Neuronal stem cell (in vitro differentiated cells): Measurements from ENCODE around the gene RUFY4.
"Not testable (repeated sequence)": the region's sequence is repeated elsewhere in the genome, so short reads cannot be mapped to it uniquely, and the experiment has no call there.

ENCODE experiments used
- DNase-seq: peaks from one replicate; pipeline ENCODE4 v3.0.0-alpha.2; 2013; ENCODE audit warnings: low spot score
- H2AFZ ChIP-seq: one replicate; pipeline ENCODE4 v1.6.1; 2013; ENCODE audit warnings: mild to moderate bottlenecking, low read length, inconsistent platforms
- H2AK5ac ChIP-seq: 2 replicates; pipeline ENCODE4 v1.6.1; 2013; ENCODE audit warnings: low read depth, mild to moderate bottlenecking, inconsistent platforms, low read length, moderate library complexity, mixed read lengths
- H2BK120ac ChIP-seq: 2 replicates; pipeline ENCODE4 v1.6.1; 2013; ENCODE audit warnings: low read depth, mild to moderate bottlenecking, inconsistent platforms, low read length, moderate library complexity, mixed read lengths
- H2BK12ac ChIP-seq: one replicate; pipeline ENCODE4 v1.6.1; 2013; ENCODE audit warnings: low read length, inconsistent platforms
- H2BK15ac ChIP-seq: 2 replicates; pipeline ENCODE4 v1.6.1; 2013; ENCODE audit warnings: mild to moderate bottlenecking, low read length, inconsistent platforms, mixed read lengths
- H2BK5ac ChIP-seq: one replicate; pipeline ENCODE4 v1.6.1; 2013; ENCODE audit warnings: inconsistent platforms, mild to moderate bottlenecking, low read length, moderate library complexity
- H3K14ac ChIP-seq: one replicate; pipeline ENCODE4 v1.6.1; 2013; ENCODE audit warnings: low read length, inconsistent platforms
- H3K18ac ChIP-seq: 2 replicates; pipeline ENCODE4 v1.6.1; 2013; ENCODE audit warnings: low read length, inconsistent platforms
- H3K23ac ChIP-seq: 2 replicates; pipeline ENCODE4 v1.6.1; 2013; ENCODE audit warnings: low read depth, mild to moderate bottlenecking, mixed read lengths, low read length, inconsistent platforms; ENCODE audit not compliant: poor library complexity
- H3K27ac ChIP-seq: replicated peaks from 3 replicates; pipeline ENCODE4 v1.5.1; 2013; ENCODE audit warnings: low read length, inconsistent platforms
- H3K27me3 ChIP-seq, 3 experiments: 2 replicates each; pipeline ENCODE4 v1.6.1; 2013; ENCODE audit warnings: low read length in 3 of 3, mild to moderate bottlenecking in 2 of 3, inconsistent platforms in 1 of 3, low read depth in 1 of 3, mixed read lengths in 1 of 3, moderate library complexity in 1 of 3; ENCODE audit not compliant: control insufficient read depth in 3 of 3, insufficient read depth in 3 of 3
- H3K36me3 ChIP-seq, 2 donors: replicated peaks in 1 of 2; 2 replicates each; pipeline ENCODE4 v1.6.1; 2013; ENCODE audit warnings: low read length in 2 of 2; ENCODE audit not compliant: control insufficient read depth in 2 of 2, insufficient read depth in 2 of 2
- H3K4ac ChIP-seq: 2 replicates; pipeline ENCODE4 v1.6.1; 2013; ENCODE audit warnings: inconsistent platforms, mild to moderate bottlenecking, low read length, moderate library complexity
- H3K4me1 ChIP-seq, 2 donors: 1 replicate in 1 of 2; 2 replicates in 1 of 2; pipeline ENCODE4 v1.6.1; 2013; ENCODE audit warnings: low read length in 2 of 2, low read depth in 1 of 2; ENCODE audit not compliant: control insufficient read depth in 2 of 2, insufficient read depth in 1 of 2
- H3K4me2 ChIP-seq: one replicate; pipeline ENCODE4 v1.6.1; 2013; ENCODE audit warnings: mild to moderate bottlenecking, low read length, inconsistent platforms; ENCODE audit not compliant: insufficient read depth, poor library complexity, severe bottlenecking
- H3K4me3 ChIP-seq, 2 donors: 2 replicates each; pipeline ENCODE4 v1.5.1; 2013; ENCODE audit warnings: low read length in 2 of 2, mild to moderate bottlenecking in 2 of 2, inconsistent platforms in 1 of 2, moderate library complexity in 1 of 2
- H3K79me1 ChIP-seq: one replicate; pipeline ENCODE4 v1.6.1; 2013; ENCODE audit warnings: low read depth, mild to moderate bottlenecking, inconsistent platforms, low read length, moderate library complexity
- H3K9ac ChIP-seq: one replicate; pipeline ENCODE4 v1.6.1; 2013; ENCODE audit warnings: mild to moderate bottlenecking, low read depth, low read length, inconsistent platforms; ENCODE audit not compliant: poor library complexity
- H3K9me3 ChIP-seq, 2 donors: replicated peaks in 1 of 2; 2 replicates each; pipeline versions ENCODE3 to v1.6.1; 2013; ENCODE audit warnings: low read length in 2 of 2, mild to moderate bottlenecking in 2 of 2, inconsistent platforms in 1 of 2, low read depth in 1 of 2, mixed read lengths in 1 of 2, moderate library complexity in 1 of 2; ENCODE audit not compliant: control insufficient read depth in 2 of 2, insufficient read depth in 1 of 2
- H4K8ac ChIP-seq: one replicate; pipeline ENCODE4 v1.6.1; 2013; ENCODE audit warnings: low read depth, mild to moderate bottlenecking, inconsistent platforms, low read length, moderate library complexity
- H4K91ac ChIP-seq: one replicate; pipeline ENCODE4 v1.6.1; 2013; ENCODE audit warnings: low read length, low read depth, mild to moderate bottlenecking, inconsistent platforms; ENCODE audit not compliant: poor library complexity
- WGBS, 2 donors: extraction: QIAGEN DNeasy Blood & Tissue Kit; methylation state at CpG; one replicate each; pipeline ENCODE4 v1.1.7; 2013; ENCODE audit warnings: missing lambda C conversion rate in 2 of 2, mixed read lengths in 1 of 2; ENCODE audit not compliant: insufficient read length in 2 of 2, insufficient replicate concordance in 1 of 2; ENCODE audit errors: extremely low coverage in 2 of 2; 5-methylcytosine and 5-hydroxymethylcytosine counted together

RUFY4 gene

GRCh38 chr2:218043100-218043499, 26.0 kb upstream of the RUFY4 start:
- H3K4me2 ChIP-seq = no peak overlapping the region
- H3K27me3 ChIP-seq = peaks cover 0 to 3% (median 0%) of the 10 kb centered on the region in 3 experiments
- no peak overlapping the region for H2BK5ac ChIP-seq
- H3K4me1 ChIP-seq = no peaks in the 10 kb centered on the region
- no peak overlapping the region for H3K4me3 ChIP-seq
- peak overlapping the region; percentile 9 for H3K14ac ChIP-seq
- no peak for DNase-seq
- peaks cover 5 to 11% of the 10 kb centered on the region in 2 donors for H3K9me3 ChIP-seq
- no peak overlapping the region for H4K91ac ChIP-seq
- no peaks in the 10 kb centered on the region for H3K36me3 ChIP-seq
- no CpG with 5 or more reads among the region's 1 CpG for WGBS, 2 donors
- no peak overlapping the region for H2BK120ac ChIP-seq
- H3K27ac ChIP-seq = no peak overlapping the region
- H3K4ac ChIP-seq = no peak overlapping the region
- no peak overlapping the region for H3K9ac ChIP-seq
- H3K18ac ChIP-seq = no peak overlapping the region
- H4K8ac ChIP-seq = no peak overlapping the region
- no peaks in the 10 kb centered on the region for H3K79me1 ChIP-seq
- no peak overlapping the region for H2AK5ac ChIP-seq
- H3K23ac ChIP-seq = no peak overlapping the region
- H2AFZ ChIP-seq = no peak overlapping the region
- H2BK15ac ChIP-seq = no peak overlapping the region
- H2BK12ac ChIP-seq = no peak overlapping the region

DNA sequence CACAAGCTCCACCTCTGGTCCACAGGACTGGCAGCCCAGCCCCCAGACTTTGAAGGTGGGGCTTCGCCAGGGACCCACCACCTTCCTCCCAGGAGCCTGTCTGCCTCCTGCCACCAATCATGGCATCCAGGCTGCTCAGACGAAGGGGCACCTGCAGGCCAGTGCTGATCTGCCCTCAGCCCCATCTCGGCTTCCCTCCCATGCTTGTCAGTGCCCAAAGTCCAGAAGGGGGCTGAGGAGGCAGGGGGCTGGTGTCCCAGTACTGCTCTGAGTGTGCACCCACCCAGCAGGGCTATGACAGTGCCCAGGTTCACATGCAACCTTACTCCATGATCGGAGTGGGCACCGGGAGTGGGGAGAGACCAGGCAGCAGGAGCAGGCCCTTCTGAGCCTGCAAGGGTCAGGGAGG, 25.3 kb upstream of the RUFY4 start:
- peaks cover 0 to 3% (median 0%) of the 10 kb centered on the region in 3 experiments for H3K27me3 ChIP-seq
- no peak overlapping the region for H2BK15ac ChIP-seq
- peaks cover 5 to 11% of the 10 kb centered on the region in 2 donors for H3K9me3 ChIP-seq
- no peak overlapping the region for H4K91ac ChIP-seq
- no peaks in the 10 kb centered on the region for H3K79me1 ChIP-seq
- H2BK5ac ChIP-seq = peak overlapping the region; percentile 11
- no peaks in the 10 kb centered on the region for H3K4me1 ChIP-seq
- H2AFZ ChIP-seq = no peak overlapping the region
- no peak overlapping the region for H2BK12ac ChIP-seq
- H3K4ac ChIP-seq = no peak overlapping the region
- H2BK120ac ChIP-seq = no peak overlapping the region
- H3K27ac ChIP-seq = no peak overlapping the region
- H4K8ac ChIP-seq = no peak overlapping the region
- peak overlapping the region; percentile 70 for H3K9ac ChIP-seq
- no peaks in the 10 kb centered on the region for H3K36me3 ChIP-seq
- no CpG with 5 or more reads among the region's 5 CpGs for WGBS, 2 donors
- no peak overlapping the region for H3K14ac ChIP-seq
- peak overlapping the region; percentile 65 for H3K23ac ChIP-seq
- no peak overlapping the region for H3K18ac ChIP-seq
- H3K4me2 ChIP-seq = no peak overlapping the region
- peak overlapping the region in 1 of 2 donors; percentile 64 for H3K4me3 ChIP-seq
- H2AK5ac ChIP-seq = peak overlapping the region; percentile 70
- DNase-seq = no peak

DNA sequence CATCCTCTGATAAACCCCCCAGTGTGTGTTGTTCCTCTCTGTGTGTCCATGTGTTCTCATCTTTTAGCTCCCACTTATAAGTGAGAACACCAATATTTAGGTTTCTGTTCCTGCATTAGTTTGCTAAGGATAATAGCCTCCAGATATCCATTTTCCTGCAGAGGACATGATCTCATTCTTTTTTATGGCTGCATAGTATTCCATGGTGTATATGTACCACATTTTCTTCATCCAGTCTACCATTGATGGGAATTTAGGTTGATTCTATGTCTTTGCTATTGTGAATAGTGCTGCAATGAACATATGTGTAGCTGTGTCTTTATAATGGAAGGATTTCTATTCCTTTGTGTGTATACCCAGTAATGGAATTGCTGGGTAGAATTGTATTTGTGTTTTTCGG, 24.5 kb upstream of the RUFY4 start:
- H4K91ac ChIP-seq, H2BK5ac ChIP-seq, H3K9ac ChIP-seq, H2AFZ ChIP-seq, H2BK12ac ChIP-seq, H3K4me1 ChIP-seq, H3K27me3 ChIP-seq, H3K79me1 ChIP-seq, H2BK120ac ChIP-seq, H3K4ac ChIP-seq, H3K4me3 ChIP-seq, H3K18ac ChIP-seq, H3K27ac ChIP-seq, H2BK15ac ChIP-seq, H3K4me2 ChIP-seq, DNase-seq, H2AK5ac ChIP-seq, H3K36me3 ChIP-seq, H3K14ac ChIP-seq, H4K8ac ChIP-seq, H3K23ac ChIP-seq: not testable (repeated sequence)
- peaks cover 5 to 11% of the 10 kb centered on the region in 2 donors for H3K9me3 ChIP-seq
- no CpG with 5 or more reads among the region's 1 CpG for WGBS, 2 donors

DNA sequence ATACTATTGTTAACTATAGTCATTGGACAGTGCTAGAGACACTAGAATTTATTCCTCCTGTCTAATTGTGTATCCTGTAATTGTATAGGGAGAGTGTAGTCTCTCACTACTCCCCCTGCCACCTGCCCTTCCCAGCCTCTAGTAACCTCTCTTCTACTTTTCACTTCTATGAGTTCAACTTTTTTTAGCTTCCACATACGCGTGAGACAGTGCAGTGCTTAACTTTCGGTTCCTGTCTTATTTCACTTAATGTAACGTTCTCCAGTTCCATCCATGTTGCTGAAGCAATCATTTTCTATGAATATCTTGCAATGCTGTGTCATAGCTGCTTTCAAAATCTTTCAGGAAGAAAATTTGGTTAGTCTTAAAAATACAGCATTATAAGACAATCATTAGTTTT, 22.8 kb upstream of the RUFY4 start:
- Histone ChIP-seq H3K4me1 (no peaks in the 10 kb centered on the region), H3K9me3 (peaks cover 5 to 11% of the 10 kb centered on the region in 2 donors), H3K4me3 (no peak overlapping the region), H2BK12ac (no peak overlapping the region), H2BK15ac (no peak overlapping the region), H3K79me1 (no peaks in the 10 kb centered on the region), H3K14ac (no peak overlapping the region), H2BK120ac (no peak overlapping the region), H3K36me3 (no peaks in the 10 kb centered on the region), H3K4ac (no peak overlapping the region), H3K9ac (no peak overlapping the region), H4K91ac (no peak overlapping the region), H3K27me3 (peaks cover 0 to 3% (median 0%) of the 10 kb centered on the region in 3 experiments), H4K8ac (no peak overlapping the region), H3K23ac (no peak overlapping the region), H3K27ac (no peak overlapping the region), H3K4me2 (no peak overlapping the region), H2AFZ (no peak overlapping the region), H2BK5ac (no peak overlapping the region), H3K18ac (no peak overlapping the region), H2AK5ac (no peak overlapping the region)
- WGBS, 2 donors = no CpG with 5 or more reads among the region's 4 CpGs
- DNase-seq = no peak
